ENCODE data around the gene CXCR5.

Gene CXCR5

DNA sequence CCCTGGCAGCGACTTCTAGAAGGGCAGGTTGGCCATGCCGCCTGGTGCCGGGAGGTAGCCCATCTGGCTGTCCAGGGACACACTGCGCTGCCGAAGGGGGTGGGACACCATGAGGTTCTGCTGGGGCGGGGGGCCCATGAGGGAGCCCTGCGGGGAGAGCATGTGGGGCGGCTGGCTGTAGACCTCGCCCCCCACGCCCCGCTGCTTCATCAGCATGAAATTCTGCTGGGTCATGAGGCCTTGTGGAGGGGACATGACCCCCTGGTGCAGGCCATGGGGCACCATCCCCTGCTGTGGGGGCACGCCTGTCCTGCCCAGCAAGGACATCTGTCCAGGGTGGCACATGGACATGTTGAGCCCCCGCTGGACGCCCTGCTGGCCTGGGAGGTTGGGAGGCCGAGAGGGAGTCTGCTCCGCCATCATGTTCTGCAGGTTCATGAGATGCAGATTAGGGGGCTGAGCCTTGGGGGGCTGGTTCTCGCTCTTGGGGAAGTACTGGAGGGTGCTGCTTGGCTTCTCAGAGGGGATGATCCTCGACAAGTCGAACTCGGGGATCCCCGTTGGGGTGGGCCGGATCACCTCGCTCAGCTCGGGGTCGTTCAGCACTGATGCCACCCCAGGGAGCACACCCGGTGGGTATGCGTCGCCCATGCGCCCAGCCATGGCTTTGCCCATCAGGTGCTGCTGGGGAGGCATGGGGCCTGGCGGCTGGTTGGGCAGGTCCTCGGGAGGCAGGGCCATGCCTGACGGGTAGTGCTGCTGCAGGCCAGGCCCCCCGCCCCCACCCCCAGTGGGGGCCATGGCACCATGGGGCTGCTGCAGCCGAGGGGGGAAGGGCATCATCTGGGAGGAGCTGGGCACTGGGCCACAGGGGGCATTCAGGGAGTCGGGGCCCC lies 15.0 kb downstream of the CXCR5 start:
- H3K36me3 ChIP-seq, result peaks cover 34 to 63% (median 48%) of the 10 kb centered on the region in 11 experiments
- peaks cover 0 to 86% (median 11%) of the 10 kb centered on the region in 11 experiments; a peak in 13 of 22 replicates for H4K20me1 ChIP-seq
- peaks cover 35 to 83% (median 75%) of the 10 kb centered on the region in 10 experiments for H3K4me1 ChIP-seq
- no peak for TF ChIP-seq Cebpa-rat (IDR thresholded peaks at IDR 0.05)
- H3K27ac ChIP-seq, result peak overlapping the region in 2 of 11 experiments; percentile 29 to 34; a peak in 2 of 22 replicates
- peak overlapping the region in 9 of 11 experiments; percentile 18 to 82 (median 69); a peak in 17 of 22 replicates for H3K4me2 ChIP-seq
- no peak overlapping the region for H3K4me3 ChIP-seq
- no peaks in the 10 kb centered on the region for H3K27me3 ChIP-seq
- H3K9me3 ChIP-seq (replicated peaks in 1 of 11), result no peaks in the 10 kb centered on the region
- H3K9ac ChIP-seq, result no peak overlapping the region; a peak in 1 of 22 replicates

DNA sequence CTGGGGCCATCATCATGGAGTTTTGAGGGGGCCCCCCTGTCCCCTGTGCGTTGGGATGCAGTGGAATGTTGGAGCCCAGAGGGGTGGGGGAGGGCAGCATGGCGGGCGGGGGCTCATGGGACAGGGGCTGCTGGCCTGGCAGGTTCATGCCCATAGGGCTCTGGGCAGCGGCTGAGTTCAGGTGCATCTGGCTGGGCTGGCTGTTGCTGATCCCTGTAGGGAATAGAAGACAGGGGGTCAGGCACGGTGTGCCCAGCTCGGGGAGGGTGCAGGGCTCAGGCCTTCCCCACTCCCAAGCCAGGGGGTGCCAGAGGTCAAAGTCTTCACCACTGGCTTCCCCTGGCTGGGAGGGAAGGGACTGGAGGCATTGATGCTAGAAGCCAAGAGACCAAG lies 15.6 kb downstream of the CXCR5 start:
- no peak for TF ChIP-seq Cebpa-rat (IDR thresholded peaks at IDR 0.05)
- Histone ChIP-seq H3K36me3 (peaks cover 40 to 70% (median 55%) of the 10 kb centered on the region in 11 experiments), H3K9me3 (replicated peaks in 1 of 11) (no peaks in the 10 kb centered on the region), H3K27me3 (no peaks in the 10 kb centered on the region), H3K4me1 (peaks cover 32 to 81% (median 72%) of the 10 kb centered on the region in 10 experiments), H3K4me2 (peak overlapping the region in 9 of 11 experiments; percentile 18 to 82 (median 69); a peak in 15 of 22 replicates), H3K4me3 (no peak overlapping the region; a peak in 1 of 20 replicates), H4K20me1 (peaks cover 0 to 90% (median 14%) of the 10 kb centered on the region in 11 experiments; a peak in 13 of 22 replicates), H3K9ac (peak overlapping the region in 6 of 11 experiments; percentile 0 to 49 (median 38); a peak in 7 of 22 replicates), H3K27ac (peak overlapping the region in 7 of 11 experiments; percentile 4 to 58 (median 42); a peak in 9 of 22 replicates)

DNA sequence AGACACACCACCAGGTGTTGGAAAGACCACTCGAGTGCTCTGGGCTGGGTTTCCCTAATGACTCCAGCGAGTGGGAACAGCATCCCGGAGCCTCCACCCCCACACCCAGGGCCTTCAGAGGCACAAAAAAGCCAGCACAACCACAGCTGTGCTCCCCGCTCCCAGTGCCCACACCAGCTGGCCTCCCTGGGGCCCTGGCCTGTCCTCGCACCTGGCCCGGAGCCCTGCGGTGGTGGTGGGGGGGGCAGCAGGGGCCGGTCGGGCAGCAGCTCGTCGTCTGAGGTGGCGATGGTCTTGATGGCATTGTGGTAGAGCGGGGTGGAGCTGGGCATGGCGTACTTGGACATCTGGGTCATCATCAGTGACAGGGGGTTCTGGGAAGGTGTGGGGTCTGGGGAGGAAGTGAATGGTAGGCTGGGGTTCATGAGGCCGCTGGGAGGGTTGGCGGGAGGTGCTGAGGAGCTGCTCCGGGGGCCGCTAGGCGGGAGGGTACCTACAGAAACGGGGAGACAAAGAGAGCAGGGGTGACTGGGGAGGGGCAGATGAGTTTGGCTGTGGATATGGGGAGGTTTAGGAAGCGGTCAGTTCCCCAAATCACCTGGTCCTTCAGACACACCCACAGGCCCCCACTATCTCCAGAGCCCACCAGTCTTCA lies 16.1 kb downstream of the CXCR5 start:
- Histone ChIP-seq H3K27me3 (no peaks in the 10 kb centered on the region), H3K4me1 (peaks cover 32 to 80% (median 67%) of the 10 kb centered on the region in 10 experiments), H3K9ac (peak overlapping the region in 8 of 11 experiments; percentile 31 to 49 (median 36); a peak in 12 of 22 replicates), H3K9me3 (replicated peaks in 1 of 11) (no peaks in the 10 kb centered on the region), H3K36me3 (peaks cover 45 to 75% (median 60%) of the 10 kb centered on the region in 11 experiments), H3K27ac (peak overlapping the region in 7 of 11 experiments; percentile 4 to 58 (median 42); a peak in 12 of 22 replicates), H3K4me3 (peak overlapping the region in 1 of 10 experiments; percentile 6; a peak in 2 of 20 replicates), H4K20me1 (peaks cover 0 to 91% (median 20%) of the 10 kb centered on the region in 11 experiments; a peak in 14 of 22 replicates), H3K4me2 (peak overlapping the region in 8 of 11 experiments; percentile 19 to 82 (median 71); a peak in 15 of 22 replicates)
- no peak for TF ChIP-seq Cebpa-rat (IDR thresholded peaks at IDR 0.05)

DNA sequence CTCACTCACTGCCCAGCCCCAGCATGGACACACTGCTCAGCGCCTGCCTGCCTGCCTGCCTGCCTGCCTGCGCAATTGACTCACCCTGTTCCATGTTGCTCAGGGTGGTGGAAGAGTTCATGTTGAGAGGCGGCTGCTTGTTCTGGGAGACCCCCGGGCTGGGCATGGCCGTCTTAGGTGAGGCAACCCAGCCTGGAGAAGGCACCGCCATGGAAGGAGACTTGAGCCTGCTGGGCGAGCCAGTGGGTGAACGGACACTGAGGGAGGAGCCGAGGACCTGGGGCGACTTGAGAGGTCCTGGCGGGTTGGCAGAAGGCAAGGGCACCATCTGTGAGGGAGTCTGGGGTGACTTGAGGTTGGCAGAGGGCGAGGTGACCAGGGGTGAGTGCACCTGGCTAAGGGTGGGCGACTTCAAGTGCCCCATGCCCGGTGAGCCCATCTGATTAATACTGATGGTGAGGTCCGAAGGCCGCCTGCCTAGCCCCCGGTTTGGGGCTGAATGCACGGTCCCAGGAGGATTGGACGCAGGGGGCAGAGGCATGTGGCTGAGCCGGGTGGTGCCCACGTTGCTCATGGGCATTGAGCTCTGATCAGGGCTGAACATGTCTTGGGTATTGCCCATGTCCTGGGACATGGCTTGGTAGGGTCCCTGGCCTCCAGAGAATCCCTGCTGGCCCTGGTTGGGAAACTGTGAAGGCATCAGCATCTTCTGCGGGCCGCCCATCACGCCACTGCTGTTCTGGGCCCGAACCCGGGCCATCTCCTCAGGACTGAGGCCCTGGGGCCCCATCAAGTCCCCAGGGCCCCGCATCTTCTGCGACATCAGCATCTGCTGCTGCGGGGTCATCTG lies 17.1 kb downstream of the CXCR5 start:
- peak overlapping the region in 8 of 11 experiments; percentile 19 to 82 (median 71); a peak in 14 of 22 replicates for H3K4me2 ChIP-seq
- H3K4me3 ChIP-seq, result peak overlapping the region in 1 of 10 experiments; percentile 6; a peak in 1 of 20 replicates
- peaks cover 52 to 84% (median 69%) of the 10 kb centered on the region in 11 experiments for H3K36me3 ChIP-seq
- H3K4me1 ChIP-seq, result peaks cover 28 to 71% (median 58%) of the 10 kb centered on the region in 10 experiments
- no peaks in the 10 kb centered on the region for H3K9me3 ChIP-seq (replicated peaks in 1 of 11)
- no peak for TF ChIP-seq Cebpa-rat (IDR thresholded peaks at IDR 0.05)
- peaks cover 0 to 89% (median 20%) of the 10 kb centered on the region in 11 experiments; a peak in 14 of 22 replicates for H4K20me1 ChIP-seq
- H3K27me3 ChIP-seq, result no peaks in the 10 kb centered on the region
- H3K9ac ChIP-seq, result peak overlapping the region in 8 of 11 experiments; percentile 31 to 49 (median 36); a peak in 9 of 22 replicates
- H3K27ac ChIP-seq, result peak overlapping the region in 6 of 11 experiments; percentile 8 to 58 (median 47); a peak in 5 of 22 replicates

DNA sequence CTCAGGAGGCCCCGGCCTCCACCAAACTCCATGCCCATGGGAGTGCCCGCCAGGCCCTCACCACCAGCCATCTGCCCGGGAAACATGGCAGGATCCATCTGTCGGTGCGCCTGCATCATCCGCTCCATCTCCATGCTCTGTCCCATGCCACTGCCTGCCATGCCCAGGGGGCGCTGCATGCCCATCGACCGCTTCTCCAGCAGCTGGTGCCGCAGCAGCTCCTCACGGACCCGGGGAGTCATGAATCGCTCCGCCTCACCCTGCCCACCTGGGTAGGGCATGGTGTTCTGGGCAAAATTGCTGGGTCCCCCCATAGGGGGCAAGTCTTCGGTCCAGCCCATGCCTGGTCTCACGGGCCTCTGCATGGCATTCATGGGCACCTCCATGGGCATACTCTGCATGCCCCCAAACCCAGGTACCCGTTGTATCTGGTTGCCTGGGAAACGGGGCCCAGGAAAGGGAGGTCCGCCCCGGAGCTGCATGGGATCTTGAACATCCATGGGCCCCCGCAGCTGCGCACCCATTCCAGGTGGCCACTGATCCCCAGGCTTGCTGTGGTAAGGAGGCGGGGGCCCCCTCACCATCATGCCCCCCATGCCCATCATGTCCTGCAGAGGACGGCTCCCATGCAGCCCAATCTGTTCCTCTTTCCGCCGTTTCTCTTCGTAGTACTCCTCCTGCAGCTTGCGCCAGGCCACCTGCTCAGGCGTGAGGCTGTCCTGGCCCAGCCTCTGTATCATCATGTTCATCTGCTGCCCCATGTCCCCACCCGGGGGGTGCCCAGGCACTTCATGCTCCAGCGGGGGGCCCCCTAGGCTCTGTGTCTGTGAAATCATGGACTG lies 18.0 kb downstream of the CXCR5 start:
- H3K4me3 ChIP-seq, result no peak overlapping the region
- no peaks in the 10 kb centered on the region for H3K27me3 ChIP-seq
- no peaks in the 10 kb centered on the region for H3K9me3 ChIP-seq (replicated peaks in 1 of 11)
- peaks cover 18 to 63% (median 49%) of the 10 kb centered on the region in 10 experiments for H3K4me1 ChIP-seq
- peaks cover 61 to 94% (median 78%) of the 10 kb centered on the region in 11 experiments for H3K36me3 ChIP-seq
- TF ChIP-seq Cebpa-rat (IDR thresholded peaks at IDR 0.05), result no peak
- 0 out of 22 replicates have a peak overlapping the region, but pooled peaks of 1 of the 11 experiments have one; percentile 19 for H3K4me2 ChIP-seq
- no peak overlapping the region for H3K27ac ChIP-seq
- H3K9ac ChIP-seq, result no peak overlapping the region
- H4K20me1 ChIP-seq, result peaks cover 0 to 89% (median 20%) of the 10 kb centered on the region in 11 experiments; a peak in 14 of 22 replicates

DNA sequence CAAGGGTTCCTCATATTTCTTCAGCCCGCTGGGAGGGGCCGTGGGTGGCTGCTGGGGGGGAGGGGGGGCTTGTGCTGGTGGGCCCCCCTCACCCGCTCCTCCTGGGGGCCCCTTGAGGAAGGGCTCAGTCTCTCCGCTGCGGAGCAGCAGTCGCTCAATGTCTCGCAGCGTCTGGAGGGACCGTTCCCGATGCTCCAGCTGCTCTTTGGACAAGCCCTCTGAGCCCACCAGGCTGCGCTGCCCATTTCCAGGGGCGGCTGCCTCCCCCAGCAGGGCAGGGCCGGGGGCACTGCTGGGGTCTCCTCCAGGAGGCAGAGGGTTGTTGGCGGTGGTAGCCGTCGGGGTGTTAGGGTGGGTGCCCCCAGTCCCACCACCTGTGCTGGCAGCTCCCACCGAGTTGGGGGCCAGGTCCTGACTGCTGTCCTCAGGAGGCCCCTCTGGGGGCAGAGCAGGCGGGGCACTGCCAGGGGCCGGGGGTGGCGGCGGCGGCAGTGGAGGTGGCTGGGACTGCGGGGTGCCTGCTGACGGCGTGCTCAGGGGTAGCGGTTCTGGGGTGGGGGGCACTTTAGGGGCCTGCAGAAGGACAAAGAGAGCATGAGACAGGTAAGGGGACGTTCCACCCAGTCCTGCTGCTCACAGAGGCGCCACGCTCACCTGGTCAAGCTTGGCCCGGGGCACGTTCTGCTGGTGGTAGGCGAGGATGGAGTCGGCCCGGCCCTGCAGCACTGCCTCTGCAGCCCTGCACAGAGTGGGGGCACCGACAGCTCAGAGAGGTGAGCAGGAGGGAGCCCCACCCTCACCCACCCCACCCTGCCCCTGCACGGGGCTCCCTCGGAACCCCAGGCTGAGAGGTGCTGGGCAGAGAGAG lies 18.9 kb downstream of the CXCR5 start:
- H4K20me1 ChIP-seq, result peaks cover 0 to 89% (median 20%) of the 10 kb centered on the region in 11 experiments; a peak in 16 of 22 replicates
- no peak overlapping the region for H3K4me3 ChIP-seq
- H3K36me3 ChIP-seq, result peaks cover 67 to 97% (median 86%) of the 10 kb centered on the region in 11 experiments

More for the DNA sequence above, 18.9 kb downstream of the CXCR5 start:
- Histone ChIP-seq H3K9ac (no peak overlapping the region), H3K27me3 (no peaks in the 10 kb centered on the region), H3K27ac (no peak overlapping the region), H3K9me3 (replicated peaks in 1 of 11) (no peaks in the 10 kb centered on the region), H3K4me2 (no peak overlapping the region), H3K4me1 (peaks cover 11 to 63% (median 48%) of the 10 kb centered on the region in 10 experiments)
- no peak for TF ChIP-seq Cebpa-rat (IDR thresholded peaks at IDR 0.05)
